GM12878 (cell line): ENCODE data around the gene CCDC6. TPM values are rescaled to one million over a fixed set of nuclear protein-coding genes. Genes with fewer than 3 reads are reported as not detected.

Experiments
- ATAC-seq: fragments of 200-7000 bp; cut with Tn5 transposase; 3 replicates; pipeline ENCODE4 v1.9.1; 2020; ENCODE audit warnings: mild to moderate bottlenecking, moderate library complexity
- BruUV-seq: library from RNA; stranded (reverse); fragments of 400-500 nt; replicated peaks from 2 replicates; lab custom pipeline; 2021; lab: Mats Ljungman, UMichigan
- CTCF ChIA-PET: fragments of 300-600 bp; sonication (Branson Sonifier 250); formaldehyde crosslinking; extraction: SDS; loops from one replicate; lab custom pipeline; 2021; ENCODE audit warnings: inconsistent platforms; lab: Yijun Ruan, JAX
- POLR2A ChIA-PET: fragments of 350-600 bp; formaldehyde crosslinking; extraction: SDS; loops from one replicate; lab custom pipeline; 2021; ENCODE audit warnings: inconsistent platforms; lab: Charles Lee
- RAD21 ChIA-PET: fragments of 300-600 bp; sonication (Branson Sonifier 250); formaldehyde crosslinking; loops from one replicate; lab custom pipeline; 2023; ENCODE audit warnings: antibody characterized with exemption; ENCODE audit not compliant: unreplicated experiment; lab: Charles Lee
- SMC1A ChIA-PET: fragments of 300-600 bp; sonication (Branson Sonifier 250); formaldehyde crosslinking; loops from one replicate; lab custom pipeline; 2023; ENCODE audit not compliant: unreplicated experiment, uncharacterized antibody; lab: Charles Lee
- DNase-seq: peaks from one replicate; pipeline ENCODE4 v3.0.0-alpha.2; 2011; ENCODE audit warnings: low read depth, low spot score
- FAIRE-seq: peaks from 3 replicates; lab custom pipeline; 2011; peaks lifted over from hg19 to GRCh38; lab: Jason Lieb, UNC
- H2AFZ ChIP-seq: 2 replicates; pipeline ENCODE4 v1.6.0; 2011; ENCODE audit warnings: low read depth, low read length, control low read depth; ENCODE audit not compliant: control insufficient read depth
- H3K27ac ChIP-seq: 2 replicates; pipeline ENCODE4 v1.5.1; 2011; ENCODE audit warnings: control low read depth; ENCODE audit not compliant: control insufficient read depth, insufficient read depth
- H3K27me3 ChIP-seq, 2 experiments: replicated peaks in 1 of 2; 2 replicates each; pipeline versions ENCODE4 v1.6.0 to v1.6.1; 2011; ENCODE audit warnings: low read length in 1 of 2; ENCODE audit not compliant: control insufficient read depth in 2 of 2, insufficient read depth in 2 of 2
- H3K36me3 ChIP-seq, 2 experiments: 2 replicates each; pipeline ENCODE4 v1.5.1; 2011; ENCODE audit warnings: low read length in 1 of 2; ENCODE audit not compliant: control insufficient read depth in 2 of 2, insufficient read depth in 2 of 2
- H3K4me1 ChIP-seq: 2 replicates; pipeline ENCODE4 v1.6.1; 2011; ENCODE audit warnings: mild to moderate bottlenecking, low read length, moderate library complexity, mixed read lengths; ENCODE audit not compliant: control insufficient read depth, insufficient read depth
- H3K4me2 ChIP-seq: 2 replicates; pipeline ENCODE4 v1.6.0; 2011; ENCODE audit warnings: control low read depth; ENCODE audit not compliant: control insufficient read depth, insufficient read depth
- H3K4me3 ChIP-seq: fragments of 200-600 bp; sonication (generic); 2 replicates; pipeline ENCODE4 v1.5.1; 2016
- H3K79me2 ChIP-seq: 2 replicates; pipeline ENCODE4 v1.6.0; 2011; ENCODE audit warnings: low read length; ENCODE audit not compliant: control insufficient read depth, insufficient read depth
- H3K9ac ChIP-seq: 2 replicates; pipeline ENCODE4 v1.8.0; 2011; ENCODE audit warnings: low read length, control low read depth, mixed read lengths; ENCODE audit not compliant: control insufficient read depth, insufficient read depth
- H3K9me3 ChIP-seq: replicated peaks from 3 replicates; pipeline ENCODE4 v1.5.1; 2011; ENCODE audit warnings: mild to moderate bottlenecking, low read length; ENCODE audit not compliant: control insufficient read depth, insufficient read depth
- H4K20me1 ChIP-seq: 2 replicates; pipeline ENCODE4 v1.6.0; 2011; ENCODE audit not compliant: control insufficient read depth, insufficient read depth
- CREB1 ChIP-seq: IDR thresholded peaks from 2 replicates; pipeline ENCODE4 v1.6.1; 2012; ENCODE audit warnings: low read depth, mild to moderate bottlenecking, inconsistent platforms
- EGR1 ChIP-seq, 2 experiments: IDR thresholded peaks; 1 replicate in 1 of 2; 2 replicates in 1 of 2; pipeline ENCODE4 v1.6.1; 2011 to 2012; ENCODE audit warnings: low read depth in 2 of 2, low read length in 2 of 2, borderline replicate concordance in 1 of 2, mild to moderate bottlenecking in 1 of 2, moderate library complexity in 1 of 2
- EZH2 ChIP-seq: IDR thresholded peaks from 2 replicates; pipeline ENCODE4 v1.6.1; 2012; ENCODE audit warnings: low read depth, mild to moderate bottlenecking, control low read depth, inconsistent platforms, low read length, borderline replicate concordance; ENCODE audit not compliant: control insufficient read depth
- PAX5 ChIP-seq: IDR thresholded peaks from 2 replicates; pipeline ENCODE4 v1.6.1; 2011; ENCODE audit warnings: low read depth, low read length, borderline replicate concordance
- RAD21 ChIP-seq: IDR thresholded peaks from 2 replicates; pipeline ENCODE4 v1.6.1; 2011; ENCODE audit warnings: mild to moderate bottlenecking, low read depth, low read length, moderate library complexity; ENCODE audit not compliant: insufficient read depth
- ZNF207 ChIP-seq: fragments of 450-650 bp; IDR thresholded peaks from 2 replicates; pipeline ENCODE4 v1.6.1; 2014; ENCODE audit warnings: antibody characterized with exemption, mild to moderate bottlenecking, borderline replicate concordance
- ZNF24 ChIP-seq: fragments of 450-650 bp; IDR thresholded peaks from 2 replicates; pipeline ENCODE4 v1.6.1; 2017; ENCODE audit warnings: antibody characterized with exemption, mild to moderate bottlenecking
- WGBS: methylation state at CpG from one replicate; pipeline ENCODE4 v1.1.6; 2016; ENCODE audit warnings: low lambda C conversion rate; ENCODE audit not compliant: insufficient replicate concordance, insufficient coverage; ENCODE audit errors: missing lambda C conversion rate; 5-methylcytosine and 5-hydroxymethylcytosine counted together
- in situ Hi-C: fragments of 300-500 bp; cut with MboI; formaldehyde crosslinking; loops from 9 replicates; pipeline ENCODE4 v1.14.3; 2018; ENCODE audit warnings: mixed read lengths
- intact Hi-C: fragments of 100-400 bp; cut with micrococcal nuclease; formaldehyde crosslinking; loops from one replicate; pipeline ENCODE4 v1.14.2; 2022; ENCODE audit not compliant: unreplicated experiment
- polyA plus RNA-seq, 11 experiments: library from polyadenylated mRNA; depleted of rRNA in 4 of 11; unstranded in 6 of 11; stranded (reverse) in 5 of 11; fragments of >200 nt; fragmentation: Nextera tagmentation in 4 of 11; fragmentation: Illumina TruSeq in 1 of 11; extraction: Ambion mirVana in 4 of 11; extraction: Trizol in 1 of 11; gene quantifications; 1 replicate in 1 of 11; 2 replicates in 10 of 11; pipeline versions ENCODE4 v1.2.1 to v1.2.3, GENCODE V29; 2011 to 2016; ENCODE audit warnings: inconsistent platforms in 2 of 11, missing spikeins in 2 of 11, low read depth in 1 of 11
- total RNA-seq, 4 experiments: library from RNA; depleted of rRNA in 3 of 4; stranded (reverse); fragments of >200 nt in 3 of 4; fragmentation: Illumina TruSeq in 1 of 4; extraction: Trizol in 1 of 4; gene quantifications; 2 replicates each; pipeline versions ENCODE4 v1.2.1 to v1.2.3, GENCODE V29; 2013 to 2021
- TF ChIP-seq, protein P1 (sequence below): IDR thresholded peaks from 2 replicates; pipeline ENCODE4 v1.6.1; 2012; ENCODE audit warnings: mild to moderate bottlenecking, low read depth, low read length
- TF ChIP-seq, protein P2 (sequence below): IDR thresholded peaks from 2 replicates; pipeline ENCODE4 v1.6.1; 2011; ENCODE audit warnings: low read depth, low read length, improper control_type of control experiment, borderline replicate concordance
- TF ChIP-seq, protein P3 (sequence below), 3 experiments: IDR thresholded peaks in 2 of 3; conservative IDR thresholded peaks in 1 of 3; 2 replicates each; pipeline ENCODE4 v1.5.1; 2011; ENCODE audit warnings: low read depth in 3 of 3, low read length in 3 of 3, mild to moderate bottlenecking in 3 of 3, control low read depth in 2 of 3, moderate library complexity in 2 of 3, inconsistent platforms in 1 of 3, mixed read lengths in 1 of 3; ENCODE audit not compliant: control insufficient read depth in 2 of 3, insufficient read depth in 1 of 3; ENCODE audit errors: extremely low read depth in 1 of 3

The CCDC6 gene
- total and polyA plus RNA-seq, 10 of the 15 experiments (the other 5 are each of a cell fraction or from before 2014, with no cell fraction given) = 11.8 to 46.2 (median 26.7) TPM

DNA sequence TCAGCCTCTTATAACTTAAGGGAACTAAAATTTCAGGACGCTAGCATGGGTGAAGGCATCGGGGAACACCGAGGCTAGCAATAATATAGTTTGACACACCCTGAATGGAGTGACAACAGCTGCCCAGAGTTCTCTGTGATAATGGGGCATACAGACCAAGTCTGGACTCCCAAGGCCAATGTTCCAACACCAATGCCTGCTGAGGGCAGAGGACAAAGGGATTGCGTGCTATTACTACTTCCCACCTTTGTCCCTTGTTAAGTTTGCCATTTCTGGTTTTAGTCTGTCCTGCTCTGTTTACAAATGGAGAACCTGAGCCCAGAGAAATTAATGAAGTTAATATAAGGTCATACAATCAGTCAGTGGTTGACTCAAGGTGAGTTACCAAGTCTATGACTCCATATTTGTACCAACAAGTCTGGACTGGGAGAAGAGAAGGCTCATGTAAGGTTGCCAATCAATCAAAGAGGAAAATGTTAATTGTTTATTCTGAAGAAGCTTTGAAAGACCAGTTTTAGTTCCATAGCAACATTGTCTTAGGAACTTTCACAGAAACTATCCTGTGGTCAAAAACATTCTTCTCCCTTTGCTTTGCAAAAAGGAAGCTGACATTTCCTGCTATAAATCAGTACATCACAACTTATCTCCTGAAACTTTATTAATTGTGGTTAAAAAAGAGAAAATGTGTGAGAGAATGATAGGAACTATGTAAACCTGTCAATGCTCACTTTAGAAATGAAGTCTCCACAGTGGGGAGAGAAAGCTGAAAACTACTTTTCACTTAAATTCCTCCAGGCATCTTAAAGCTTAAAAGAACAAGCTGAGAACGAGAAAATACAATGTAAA, 74.5 kb downstream of the CCDC6 start (continued):
- TF ChIP-seq, protein P1, sequence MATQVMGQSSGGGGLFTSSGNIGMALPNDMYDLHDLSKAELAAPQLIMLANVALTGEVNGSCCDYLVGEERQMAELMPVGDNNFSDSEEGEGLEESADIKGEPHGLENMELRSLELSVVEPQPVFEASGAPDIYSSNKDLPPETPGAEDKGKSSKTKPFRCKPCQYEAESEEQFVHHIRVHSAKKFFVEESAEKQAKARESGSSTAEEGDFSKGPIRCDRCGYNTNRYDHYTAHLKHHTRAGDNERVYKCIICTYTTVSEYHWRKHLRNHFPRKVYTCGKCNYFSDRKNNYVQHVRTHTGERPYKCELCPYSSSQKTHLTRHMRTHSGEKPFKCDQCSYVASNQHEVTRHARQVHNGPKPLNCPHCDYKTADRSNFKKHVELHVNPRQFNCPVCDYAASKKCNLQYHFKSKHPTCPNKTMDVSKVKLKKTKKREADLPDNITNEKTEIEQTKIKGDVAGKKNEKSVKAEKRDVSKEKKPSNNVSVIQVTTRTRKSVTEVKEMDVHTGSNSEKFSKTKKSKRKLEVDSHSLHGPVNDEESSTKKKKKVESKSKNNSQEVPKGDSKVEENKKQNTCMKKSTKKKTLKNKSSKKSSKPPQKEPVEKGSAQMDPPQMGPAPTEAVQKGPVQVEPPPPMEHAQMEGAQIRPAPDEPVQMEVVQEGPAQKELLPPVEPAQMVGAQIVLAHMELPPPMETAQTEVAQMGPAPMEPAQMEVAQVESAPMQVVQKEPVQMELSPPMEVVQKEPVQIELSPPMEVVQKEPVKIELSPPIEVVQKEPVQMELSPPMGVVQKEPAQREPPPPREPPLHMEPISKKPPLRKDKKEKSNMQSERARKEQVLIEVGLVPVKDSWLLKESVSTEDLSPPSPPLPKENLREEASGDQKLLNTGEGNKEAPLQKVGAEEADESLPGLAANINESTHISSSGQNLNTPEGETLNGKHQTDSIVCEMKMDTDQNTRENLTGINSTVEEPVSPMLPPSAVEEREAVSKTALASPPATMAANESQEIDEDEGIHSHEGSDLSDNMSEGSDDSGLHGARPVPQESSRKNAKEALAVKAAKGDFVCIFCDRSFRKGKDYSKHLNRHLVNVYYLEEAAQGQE = no peak
- no peak for TF ChIP-seq EGR1 (IDR thresholded peaks at IDR 0.05; ENCODE audit: borderline replicate concordance in 1 of 2, low read depth in 2 of 2, low read length in 2 of 2)
- no peak for TF ChIP-seq ZNF207

DNA sequence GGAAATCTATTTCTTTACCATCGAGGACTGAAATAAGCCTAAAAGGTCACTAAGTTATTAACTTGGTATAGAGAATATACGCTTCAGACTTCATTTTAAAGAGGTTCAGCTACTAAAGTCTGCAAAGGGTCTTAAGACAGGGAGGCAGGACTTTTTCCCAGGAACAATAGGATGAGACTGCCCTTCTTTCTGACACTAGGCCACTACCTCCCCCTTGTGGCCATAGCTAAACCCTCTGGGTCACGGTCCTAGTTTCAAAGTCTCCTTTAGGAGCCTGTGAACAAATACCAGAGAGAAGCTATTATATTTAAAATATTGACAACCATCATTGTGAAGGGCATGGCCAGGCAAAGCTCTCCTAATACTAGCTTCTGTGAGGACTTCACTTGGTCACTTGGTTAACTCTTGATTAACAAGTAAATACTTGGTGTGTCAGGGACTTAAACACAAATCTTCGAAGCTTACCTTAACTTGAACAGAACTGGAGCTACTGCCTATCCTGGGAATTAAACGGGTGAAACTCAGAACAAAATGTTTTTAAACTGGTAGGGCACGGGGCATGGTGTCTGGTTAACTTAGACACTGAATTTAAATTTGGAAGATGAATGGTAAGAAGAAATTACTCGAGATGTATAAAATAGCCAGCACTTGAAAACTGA, 75.6 kb downstream of the CCDC6 start:
- ATAC-seq (peak; percentile 53), FAIRE-seq (no peak), DNase-seq (no peak)
- no peak overlapping the region for H2AFZ ChIP-seq
- H3K27me3 ChIP-seq = no peaks in the 10 kb centered on the region
- no peak overlapping the region for H3K27ac ChIP-seq
- H3K9ac ChIP-seq = no peak overlapping the region
- H3K4me2 ChIP-seq = no peak overlapping the region
- no peaks in the 10 kb centered on the region for H3K9me3 ChIP-seq
- H3K79me2 ChIP-seq = no peaks in the 10 kb centered on the region
- H4K20me1 ChIP-seq = no peaks in the 10 kb centered on the region; the same call in 1 of the 2 replicates
- CTCF ChIA-PET = interaction anchor here (0.7 to 6.4 kb wide), 24 partner anchors 8 to 866 kb away, joined by 3 to 71 read pairs (median 5); partner anchors contain the start of gene CCDC6
- SMC1A ChIA-PET = interaction anchor here (0.7 to 3.0 kb wide), 10 partner anchors 8 to 210 kb away, joined by 3 to 21 read pairs (median 5); partner anchors contain the start of gene CCDC6
- BruUV-seq = no TSS peak
- intact Hi-C loops (loop anchor here (1.0 kb wide), 2 partner anchors 76 to 204 kb away; partner anchors contain the start of gene CCDC6), in situ Hi-C loops (no loop called here)
- POLR2A ChIA-PET = interaction anchor here (1.1 kb wide), 1 partner anchor 10 kb away, joined by 3 read pairs; no protein-coding TSS in a partner anchor
- RAD21 ChIA-PET = interaction anchor here (0.6 to 2.5 kb wide), 7 partner anchors 10 to 205 kb away, joined by 3 to 17 read pairs (median 4); partner anchors contain the start of gene CCDC6
- H3K36me3 ChIP-seq = peaks cover 7 to 14% of the 10 kb centered on the region in 2 experiments; a peak in 3 of 4 replicates
- peaks cover 34% of the 10 kb centered on the region for H3K4me1 ChIP-seq
- peak; percentile 72; the same call in 1 of the 2 replicates for TF ChIP-seq PAX5
- TF ChIP-seq, protein P2, sequence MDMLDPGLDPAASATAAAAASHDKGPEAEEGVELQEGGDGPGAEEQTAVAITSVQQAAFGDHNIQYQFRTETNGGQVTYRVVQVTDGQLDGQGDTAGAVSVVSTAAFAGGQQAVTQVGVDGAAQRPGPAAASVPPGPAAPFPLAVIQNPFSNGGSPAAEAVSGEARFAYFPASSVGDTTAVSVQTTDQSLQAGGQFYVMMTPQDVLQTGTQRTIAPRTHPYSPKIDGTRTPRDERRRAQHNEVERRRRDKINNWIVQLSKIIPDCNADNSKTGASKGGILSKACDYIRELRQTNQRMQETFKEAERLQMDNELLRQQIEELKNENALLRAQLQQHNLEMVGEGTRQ = no peak
- TF ChIP-seq CREB1 = no peak
- TF ChIP-seq RAD21 = peak; percentile 55
- no peak for TF ChIP-seq EZH2
- no peak for TF ChIP-seq ZNF24
- TF ChIP-seq, protein P3, sequence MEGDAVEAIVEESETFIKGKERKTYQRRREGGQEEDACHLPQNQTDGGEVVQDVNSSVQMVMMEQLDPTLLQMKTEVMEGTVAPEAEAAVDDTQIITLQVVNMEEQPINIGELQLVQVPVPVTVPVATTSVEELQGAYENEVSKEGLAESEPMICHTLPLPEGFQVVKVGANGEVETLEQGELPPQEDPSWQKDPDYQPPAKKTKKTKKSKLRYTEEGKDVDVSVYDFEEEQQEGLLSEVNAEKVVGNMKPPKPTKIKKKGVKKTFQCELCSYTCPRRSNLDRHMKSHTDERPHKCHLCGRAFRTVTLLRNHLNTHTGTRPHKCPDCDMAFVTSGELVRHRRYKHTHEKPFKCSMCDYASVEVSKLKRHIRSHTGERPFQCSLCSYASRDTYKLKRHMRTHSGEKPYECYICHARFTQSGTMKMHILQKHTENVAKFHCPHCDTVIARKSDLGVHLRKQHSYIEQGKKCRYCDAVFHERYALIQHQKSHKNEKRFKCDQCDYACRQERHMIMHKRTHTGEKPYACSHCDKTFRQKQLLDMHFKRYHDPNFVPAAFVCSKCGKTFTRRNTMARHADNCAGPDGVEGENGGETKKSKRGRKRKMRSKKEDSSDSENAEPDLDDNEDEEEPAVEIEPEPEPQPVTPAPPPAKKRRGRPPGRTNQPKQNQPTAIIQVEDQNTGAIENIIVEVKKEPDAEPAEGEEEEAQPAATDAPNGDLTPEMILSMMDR (IDR thresholded peaks at IDR 0.05 in 2 of 3, conservative IDR thresholded peaks at IDR 0.05 in 1 of 3; ENCODE audit: control insufficient read depth in 2 of 3, extremely low read depth in 1 of 3, insufficient read depth in 1 of 3, low read depth in 3 of 3, low read length in 3 of 3) = peak; percentile 49 to 71 (median 61)
- H3K4me3 ChIP-seq = no peak overlapping the region
- WGBS = 83% methylated on average over 7 of the region's 7 CpGs
